ENCODE results near the gene CACYBP. TPM values are rescaled to one million over a fixed set of nuclear protein-coding genes. Genes with fewer than 3 reads are reported as not detected.

The CACYBP gene
- total RNA-seq (2014; rRNA removed; shearing (Covaris generic)): 589 and 1,389 TPM in 2 replicates

GRCh38 chr1:174999936-175000696 lies at the start of gene CACYBP:
Gene CACYBP, plus strand, starts transcription at chr1:174999947. Its CDS starts 234 bp downstream, at chr1:175000181.
- peak; percentile 63 for DNase-seq (ENCODE audit: low spot score)
- in situ Hi-C loops (cut with HindIII; ENCODE audit: low sequenced_read_pairs): no loop called here

- no peak for DNase-seq (ENCODE audit: low spot score)
- in situ Hi-C loops (cut with HindIII; ENCODE audit: low sequenced_read_pairs): no loop called here
Measured at GRCh38 chr1:174953285-174954072, 46.3 kb upstream of the CACYBP start.

- DNase-seq (ENCODE audit: low spot score): peak; percentile 97
- in situ Hi-C loops (cut with HindIII; ENCODE audit: low sequenced_read_pairs): no loop called here
Measured at GRCh38 chr1:174954073-174954460, 45.7 kb upstream of the CACYBP start.

- in situ Hi-C loops (cut with HindIII; ENCODE audit: low sequenced_read_pairs): no loop called here
- DNase-seq (ENCODE audit: low spot score): peak; percentile 70
Measured at GRCh38 chr1:174954671-174955669, 44.8 kb upstream of the CACYBP start.

- DNase-seq (ENCODE audit: low spot score): no peak
- in situ Hi-C loops (cut with HindIII; ENCODE audit: low sequenced_read_pairs): no loop called here
Measured at GRCh38 chr1:174956086-174956485, 43.7 kb upstream of the CACYBP start.

GRCh38 chr1:174956976-174957375 lies 42.8 kb upstream of the CACYBP start:
- DNase-seq (ENCODE audit: low spot score): no peak
- in situ Hi-C loops (cut with HindIII; ENCODE audit: low sequenced_read_pairs): no loop called here

GRCh38 chr1:174957829-174958228 lies 41.9 kb upstream of the CACYBP start:
- in situ Hi-C loops (cut with HindIII; ENCODE audit: low sequenced_read_pairs): no loop called here
- no peak for DNase-seq (ENCODE audit: low spot score)

- DNase-seq (ENCODE audit: low spot score): peak; percentile 72
- in situ Hi-C loops (cut with HindIII; ENCODE audit: low sequenced_read_pairs): no loop called here
Measured at GRCh38 chr1:174958396-174958795, 41.4 kb upstream of the CACYBP start.

- in situ Hi-C loops (cut with HindIII; ENCODE audit: low sequenced_read_pairs): no loop called here
Measured at GRCh38 chr1:174960362-174960761, 39.4 kb upstream of the CACYBP start.

GRCh38 chr1:174963529-174964125 lies 36.1 kb upstream of the CACYBP start:
- in situ Hi-C loops (cut with HindIII; ENCODE audit: low sequenced_read_pairs): no loop called here
- DNase-seq (ENCODE audit: low spot score): no peak

More at GRCh38 chr1:174960362-174960761, 39.4 kb upstream of the CACYBP start:
- no peak for DNase-seq (ENCODE audit: low spot score)

GRCh38 chr1:174964261-174964971 lies 35.3 kb upstream of the CACYBP start:
- in situ Hi-C loops (cut with HindIII; ENCODE audit: low sequenced_read_pairs): no loop called here
- no peak for DNase-seq (ENCODE audit: low spot score)

GRCh38 chr1:174964972-174965361 lies 34.8 kb upstream of the CACYBP start:
- in situ Hi-C loops (cut with HindIII; ENCODE audit: low sequenced_read_pairs): no loop called here
- no peak for DNase-seq (ENCODE audit: low spot score)

- in situ Hi-C loops (cut with HindIII; ENCODE audit: low sequenced_read_pairs): no loop called here
- peak; percentile 78 for DNase-seq (ENCODE audit: low spot score)
Measured at GRCh38 chr1:174965362-174966007, 34.3 kb upstream of the CACYBP start.

GRCh38 chr1:174966008-174966572 lies 33.7 kb upstream of the CACYBP start:
- peak; percentile 52 for DNase-seq (ENCODE audit: low spot score)

GRCh38 chr1:174967845-174968705 lies 31.7 kb upstream of the CACYBP start:
- no peak for DNase-seq (ENCODE audit: low spot score)
- in situ Hi-C loops (cut with HindIII; ENCODE audit: low sequenced_read_pairs): no loop called here

More at GRCh38 chr1:174966008-174966572, 33.7 kb upstream of the CACYBP start:
- in situ Hi-C loops (cut with HindIII; ENCODE audit: low sequenced_read_pairs): no loop called here

GRCh38 chr1:174968750-174969244 lies 30.9 kb upstream of the CACYBP start:
- no peak for DNase-seq (ENCODE audit: low spot score)
- in situ Hi-C loops (cut with HindIII; ENCODE audit: low sequenced_read_pairs): no loop called here
